ENCODE measurements around the gene SLCO1A2. TPM values are rescaled to one million over a fixed set of nuclear protein-coding genes. Genes with fewer than 3 reads are reported as not detected.

SLCO1A2 gene
- total RNA-seq, 1 donor from 2014 or later, result 4.6 TPM

- no peak for DNase-seq (ENCODE audit: low spot score in 2 of 2, unreplicated experiment in 2 of 2)
- Mint-ChIP-seq H3K27me3 (ENCODE audit: low read depth) (no peaks in the 10 kb centered on the region), H3K4me1 (no peaks in the 10 kb centered on the region), H3K4me3 (no peak overlapping the region), H3K27ac (no peak overlapping the region), H3K36me3 (no peaks in the 10 kb centered on the region), H3K9me3 (peaks cover 7% of the 10 kb centered on the region)
- TF ChIP-seq, protein P1, sequence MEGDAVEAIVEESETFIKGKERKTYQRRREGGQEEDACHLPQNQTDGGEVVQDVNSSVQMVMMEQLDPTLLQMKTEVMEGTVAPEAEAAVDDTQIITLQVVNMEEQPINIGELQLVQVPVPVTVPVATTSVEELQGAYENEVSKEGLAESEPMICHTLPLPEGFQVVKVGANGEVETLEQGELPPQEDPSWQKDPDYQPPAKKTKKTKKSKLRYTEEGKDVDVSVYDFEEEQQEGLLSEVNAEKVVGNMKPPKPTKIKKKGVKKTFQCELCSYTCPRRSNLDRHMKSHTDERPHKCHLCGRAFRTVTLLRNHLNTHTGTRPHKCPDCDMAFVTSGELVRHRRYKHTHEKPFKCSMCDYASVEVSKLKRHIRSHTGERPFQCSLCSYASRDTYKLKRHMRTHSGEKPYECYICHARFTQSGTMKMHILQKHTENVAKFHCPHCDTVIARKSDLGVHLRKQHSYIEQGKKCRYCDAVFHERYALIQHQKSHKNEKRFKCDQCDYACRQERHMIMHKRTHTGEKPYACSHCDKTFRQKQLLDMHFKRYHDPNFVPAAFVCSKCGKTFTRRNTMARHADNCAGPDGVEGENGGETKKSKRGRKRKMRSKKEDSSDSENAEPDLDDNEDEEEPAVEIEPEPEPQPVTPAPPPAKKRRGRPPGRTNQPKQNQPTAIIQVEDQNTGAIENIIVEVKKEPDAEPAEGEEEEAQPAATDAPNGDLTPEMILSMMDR (IDR thresholded peaks at IDR 0.05; ENCODE audit: unreplicated experiment), result no peak
Measured at GRCh38 chr12:21337959-21338744, 3.4 kb upstream of the SLCO1A2 start.

DNA sequence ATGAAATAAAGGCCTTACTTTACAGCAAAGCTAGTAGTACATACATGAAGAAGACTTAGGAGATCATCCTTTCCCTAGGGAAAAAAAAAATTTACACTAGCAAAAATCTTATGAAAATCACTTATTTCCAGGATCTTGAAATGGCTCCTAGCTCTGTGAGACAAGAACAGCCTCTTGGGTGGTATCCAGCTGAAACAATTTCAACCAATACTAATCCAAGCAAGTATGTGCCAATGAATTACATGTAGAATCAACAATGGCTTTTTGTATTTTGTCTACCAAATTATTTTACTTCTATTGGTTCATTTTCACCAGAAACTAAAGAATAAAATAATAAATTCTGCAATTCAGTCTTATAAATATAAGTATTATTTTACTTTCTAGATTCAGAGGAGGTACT, 2.7 kb upstream of the SLCO1A2 start:
- Mint-ChIP-seq H3K27me3 (ENCODE audit: low read depth) (no peaks in the 10 kb centered on the region), H3K36me3 (no peaks in the 10 kb centered on the region), H3K9me3 (peaks cover 10% of the 10 kb centered on the region), H3K27ac (no peak overlapping the region), H3K4me3 (no peak overlapping the region), H3K4me1 (no peaks in the 10 kb centered on the region)
- DNase-seq (ENCODE audit: low spot score in 2 of 2, unreplicated experiment in 2 of 2), result no peak
- TF ChIP-seq, protein P1 (IDR thresholded peaks at IDR 0.05; ENCODE audit: unreplicated experiment), result no peak

DNA sequence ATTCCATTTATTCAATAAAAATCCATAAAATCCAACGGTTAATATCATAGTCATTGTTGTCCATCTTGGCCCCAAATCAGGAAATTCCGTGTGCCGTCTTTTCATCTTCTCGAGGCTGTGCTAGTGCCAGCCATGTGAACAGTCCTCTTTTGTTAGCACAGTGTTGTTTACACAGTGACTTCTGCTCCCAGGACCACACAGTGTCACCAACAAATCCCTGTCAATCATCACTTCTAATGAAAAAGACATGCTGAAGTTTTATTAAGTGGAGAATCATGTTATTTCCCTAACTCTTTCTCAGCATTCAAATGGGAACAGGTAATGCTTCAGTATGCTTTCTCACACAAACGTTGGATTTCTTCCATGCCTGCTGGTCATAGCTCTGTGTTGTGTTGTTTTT, 1.9 kb upstream of the SLCO1A2 start:
- H3K4me1 Mint-ChIP-seq, result no peaks in the 10 kb centered on the region
- TF ChIP-seq, protein P1 (IDR thresholded peaks at IDR 0.05; ENCODE audit: unreplicated experiment), result no peak
- H3K9me3 Mint-ChIP-seq, result peaks cover 17% of the 10 kb centered on the region
- DNase-seq (ENCODE audit: low spot score in 2 of 2, unreplicated experiment in 2 of 2), result no peak
- H3K27ac Mint-ChIP-seq, result no peak overlapping the region
- H3K27me3 Mint-ChIP-seq (ENCODE audit: low read depth), result no peaks in the 10 kb centered on the region
- H3K36me3 Mint-ChIP-seq, result no peaks in the 10 kb centered on the region
- no peak overlapping the region for H3K4me3 Mint-ChIP-seq

- Mint-ChIP-seq H3K27me3 (ENCODE audit: low read depth) (no peaks in the 10 kb centered on the region), H3K4me3 (no peak overlapping the region), H3K4me1 (no peaks in the 10 kb centered on the region), H3K36me3 (peaks cover 11% of the 10 kb centered on the region), H3K27ac (no peak overlapping the region), H3K9me3 (peaks cover 52% of the 10 kb centered on the region)
- TF ChIP-seq, protein P1 (IDR thresholded peaks at IDR 0.05; ENCODE audit: unreplicated experiment), result no peak
- DNase-seq (ENCODE audit: low spot score in 2 of 2, unreplicated experiment in 2 of 2), result no peak
Measured at GRCh38 chr12:21330682-21331253, 3.9 kb downstream of the SLCO1A2 start.

- no peaks in the 10 kb centered on the region for H3K4me1 Mint-ChIP-seq
- DNase-seq (ENCODE audit: low spot score in 2 of 2, unreplicated experiment in 2 of 2), result no peak
- no peak overlapping the region for H3K27ac Mint-ChIP-seq
- H3K4me3 Mint-ChIP-seq, result no peak overlapping the region
- H3K27me3 Mint-ChIP-seq (ENCODE audit: low read depth), result no peaks in the 10 kb centered on the region
- H3K9me3 Mint-ChIP-seq, result peaks cover 48% of the 10 kb centered on the region
- TF ChIP-seq, protein P1 (IDR thresholded peaks at IDR 0.05; ENCODE audit: unreplicated experiment), result no peak
- H3K36me3 Mint-ChIP-seq, result peaks cover 11% of the 10 kb centered on the region
Measured at GRCh38 chr12:21328578-21328977, 6.1 kb downstream of the SLCO1A2 start.

Data from mesothelial cell of epicardium (in vitro differentiated cells).